Measurements from ENCODE around the gene RNF150.

RNF150 gene

GRCh38 chr4:141117935-141118334, 15.3 kb downstream of the RNF150 start:
- no peak for DNase-seq (ENCODE audit: low read depth, low spot score)
- H3K4me3 ChIP-seq (ENCODE audit: low read length) = no peak overlapping the region
- no peaks in the 10 kb centered on the region for H3K9me3 ChIP-seq (ENCODE audit: control insufficient read depth, insufficient read depth, low read length)
- H3K36me3 ChIP-seq (ENCODE audit: control insufficient read depth, insufficient read depth, low read length) = no peaks in the 10 kb centered on the region
- H3K27me3 ChIP-seq (ENCODE audit: control insufficient read depth, insufficient read depth, low read length) = no peaks in the 10 kb centered on the region
- H3K4me1 ChIP-seq (ENCODE audit: control insufficient read depth, insufficient read depth, low read length) = no peaks in the 10 kb centered on the region
- H3K27ac ChIP-seq (ENCODE audit: low read length) = no peak overlapping the region
- no CpG with 5 or more reads among the region's 1 CpG for WGBS (ENCODE audit: insufficient coverage, insufficient read length)

- no CpG with 5 or more reads among the region's 4 CpGs for WGBS (ENCODE audit: insufficient coverage, insufficient read length)
- no peaks in the 10 kb centered on the region for H3K4me1 ChIP-seq (ENCODE audit: control insufficient read depth, insufficient read depth, low read length)
- no peaks in the 10 kb centered on the region for H3K36me3 ChIP-seq (ENCODE audit: control insufficient read depth, insufficient read depth, low read length)
- H3K4me3 ChIP-seq (ENCODE audit: low read length) = no peak overlapping the region
- H3K27ac ChIP-seq (ENCODE audit: low read length) = no peak overlapping the region
- DNase-seq (ENCODE audit: low read depth, low spot score) = no peak
- no peaks in the 10 kb centered on the region for H3K27me3 ChIP-seq (ENCODE audit: control insufficient read depth, insufficient read depth, low read length)
- no peaks in the 10 kb centered on the region for H3K9me3 ChIP-seq (ENCODE audit: control insufficient read depth, insufficient read depth, low read length)
Measured at GRCh38 chr4:141109983-141110382, 23.3 kb downstream of the RNF150 start.

- no peak overlapping the region for H3K27ac ChIP-seq (ENCODE audit: low read length)
- no peaks in the 10 kb centered on the region for H3K9me3 ChIP-seq (ENCODE audit: control insufficient read depth, insufficient read depth, low read length)
- no peaks in the 10 kb centered on the region for H3K27me3 ChIP-seq (ENCODE audit: control insufficient read depth, insufficient read depth, low read length)
- H3K4me3 ChIP-seq (ENCODE audit: low read length) = no peak overlapping the region
- WGBS (ENCODE audit: insufficient coverage, insufficient read length) = no CpG with 5 or more reads among the region's 3 CpGs
- H3K36me3 ChIP-seq (ENCODE audit: control insufficient read depth, insufficient read depth, low read length) = no peaks in the 10 kb centered on the region
- DNase-seq (ENCODE audit: low read depth, low spot score) = no peak
- no peaks in the 10 kb centered on the region for H3K4me1 ChIP-seq (ENCODE audit: control insufficient read depth, insufficient read depth, low read length)
Measured at GRCh38 chr4:141107927-141108326, 25.3 kb downstream of the RNF150 start.

DNA sequence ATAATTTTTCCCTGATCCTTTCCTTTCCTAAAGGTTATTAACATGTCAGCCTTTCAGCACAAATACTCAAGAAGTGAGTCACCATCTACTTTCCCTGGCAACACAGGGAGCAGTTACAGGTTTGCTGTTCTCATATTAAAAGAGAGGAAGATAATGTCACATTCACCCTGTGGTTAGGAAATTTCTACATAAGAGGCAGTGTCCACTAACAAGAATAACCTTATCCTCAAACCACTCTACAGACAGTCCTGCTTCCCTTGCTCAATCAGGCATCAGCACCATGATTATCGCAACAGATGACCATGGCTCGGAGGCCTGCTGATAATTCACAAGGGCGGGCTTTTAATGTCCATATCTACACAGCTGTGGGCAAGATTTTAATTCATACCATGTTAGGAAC, 30.9 kb downstream of the RNF150 start:
- Histone ChIP-seq H3K9me3 (ENCODE audit: control insufficient read depth, insufficient read depth, low read length) (no peaks in the 10 kb centered on the region), H3K4me3 (ENCODE audit: low read length) (no peak overlapping the region), H3K27ac (ENCODE audit: low read length) (no peak overlapping the region), H3K36me3 (ENCODE audit: control insufficient read depth, insufficient read depth, low read length) (no peaks in the 10 kb centered on the region), H3K27me3 (ENCODE audit: control insufficient read depth, insufficient read depth, low read length) (no peaks in the 10 kb centered on the region), H3K4me1 (ENCODE audit: control insufficient read depth, insufficient read depth, low read length) (no peaks in the 10 kb centered on the region)
- WGBS (ENCODE audit: insufficient coverage, insufficient read length) = no CpG with 5 or more reads among the region's 3 CpGs
- DNase-seq (ENCODE audit: low read depth, low spot score) = no peak

DNA sequence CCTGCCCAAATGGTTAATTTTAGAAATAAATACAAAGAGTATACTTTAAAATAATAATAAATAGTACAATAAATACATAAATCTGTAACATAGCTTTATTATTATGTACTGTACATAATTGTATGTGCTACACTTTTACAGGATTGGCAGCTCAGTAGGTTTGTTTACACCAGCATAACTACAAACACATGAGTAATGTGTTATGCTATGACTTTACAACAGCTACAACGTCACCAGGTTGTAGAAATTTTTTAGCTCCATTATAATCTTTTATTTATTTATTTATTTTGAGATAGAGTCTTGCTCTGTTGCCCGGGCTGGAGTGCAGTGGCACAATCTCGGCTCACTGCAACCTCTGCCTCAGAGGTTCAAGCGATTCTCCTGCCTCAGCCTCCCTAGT, 31.8 kb downstream of the RNF150 start:
- H3K4me1 ChIP-seq (ENCODE audit: control insufficient read depth, insufficient read depth, low read length) = no peaks in the 10 kb centered on the region
- WGBS (ENCODE audit: insufficient coverage, insufficient read length) = no CpG with 5 or more reads among the region's 4 CpGs
- H3K27ac ChIP-seq (ENCODE audit: low read length) = no peak overlapping the region
- DNase-seq (ENCODE audit: low read depth, low spot score) = no peak
- no peak overlapping the region for H3K4me3 ChIP-seq (ENCODE audit: low read length)
- no peaks in the 10 kb centered on the region for H3K36me3 ChIP-seq (ENCODE audit: control insufficient read depth, insufficient read depth, low read length)
- H3K9me3 ChIP-seq (ENCODE audit: control insufficient read depth, insufficient read depth, low read length) = no peaks in the 10 kb centered on the region
- H3K27me3 ChIP-seq (ENCODE audit: control insufficient read depth, insufficient read depth, low read length) = no peaks in the 10 kb centered on the region

GRCh38 chr4:141099326-141099725, 33.9 kb downstream of the RNF150 start:
- Histone ChIP-seq H3K27me3 (ENCODE audit: control insufficient read depth, insufficient read depth, low read length) (no peaks in the 10 kb centered on the region), H3K36me3 (ENCODE audit: control insufficient read depth, insufficient read depth, low read length) (no peaks in the 10 kb centered on the region), H3K9me3 (ENCODE audit: control insufficient read depth, insufficient read depth, low read length) (no peaks in the 10 kb centered on the region), H3K4me3 (ENCODE audit: low read length) (no peak overlapping the region), H3K27ac (ENCODE audit: low read length) (no peak overlapping the region), H3K4me1 (ENCODE audit: control insufficient read depth, insufficient read depth, low read length) (no peaks in the 10 kb centered on the region)
- DNase-seq (ENCODE audit: low read depth, low spot score) = no peak
- WGBS (ENCODE audit: insufficient coverage, insufficient read length) = no CpG with 5 or more reads among the region's 1 CpG

- no peaks in the 10 kb centered on the region for H3K36me3 ChIP-seq (ENCODE audit: control insufficient read depth, insufficient read depth, low read length)
- no peaks in the 10 kb centered on the region for H3K4me1 ChIP-seq (ENCODE audit: control insufficient read depth, insufficient read depth, low read length)
- no peak for DNase-seq (ENCODE audit: low read depth, low spot score)
- H3K27me3 ChIP-seq (ENCODE audit: control insufficient read depth, insufficient read depth, low read length) = no peaks in the 10 kb centered on the region
- H3K27ac ChIP-seq (ENCODE audit: low read length) = no peak overlapping the region
- H3K9me3 ChIP-seq (ENCODE audit: control insufficient read depth, insufficient read depth, low read length) = no peaks in the 10 kb centered on the region
- no CpG with 5 or more reads among the region's 3 CpGs for WGBS (ENCODE audit: insufficient coverage, insufficient read length)
- H3K4me3 ChIP-seq (ENCODE audit: low read length) = no peak overlapping the region
Measured at GRCh38 chr4:141098163-141098562, 35.1 kb downstream of the RNF150 start.

GRCh38 chr4:141090473-141090872, 42.8 kb downstream of the RNF150 start:
- no peaks in the 10 kb centered on the region for H3K36me3 ChIP-seq (ENCODE audit: control insufficient read depth, insufficient read depth, low read length)
- WGBS (ENCODE audit: insufficient coverage, insufficient read length) = no CpG with 5 or more reads among the region's 3 CpGs
- no peak for DNase-seq (ENCODE audit: low read depth, low spot score)

DNA sequence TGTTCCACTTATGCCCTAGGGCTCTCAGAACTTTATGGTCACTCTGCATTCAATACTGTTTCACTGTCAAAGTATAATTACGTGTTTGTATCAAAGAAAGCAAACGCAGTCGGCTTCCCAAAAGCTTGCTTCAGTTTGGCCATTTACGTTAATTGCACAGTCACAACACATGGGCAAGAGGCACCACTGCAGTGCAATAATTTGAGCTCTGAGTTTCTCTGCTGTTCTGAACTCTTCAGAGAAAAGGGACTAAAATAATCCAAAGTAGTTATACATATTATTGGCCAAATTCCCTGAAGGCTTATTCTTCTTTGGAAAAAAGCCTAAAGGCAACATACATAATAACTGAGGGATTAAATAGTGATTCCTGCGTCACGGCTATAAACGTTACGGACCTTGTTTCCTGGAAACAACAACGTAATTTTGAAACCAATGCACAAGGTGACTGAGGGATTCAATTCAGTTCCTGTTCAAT, 51.3 kb downstream of the RNF150 start:
- no peaks in the 10 kb centered on the region for H3K9me3 ChIP-seq (ENCODE audit: control insufficient read depth, insufficient read depth, low read length)
- H3K4me3 ChIP-seq (ENCODE audit: low read length) = no peak overlapping the region
- WGBS (ENCODE audit: insufficient coverage, insufficient read length) = no CpG with 5 or more reads among the region's 9 CpGs
- no peaks in the 10 kb centered on the region for H3K36me3 ChIP-seq (ENCODE audit: control insufficient read depth, insufficient read depth, low read length)
- H3K27me3 ChIP-seq (ENCODE audit: control insufficient read depth, insufficient read depth, low read length) = no peaks in the 10 kb centered on the region
- DNase-seq (ENCODE audit: low read depth, low spot score) = no peak
- no peak overlapping the region for H3K27ac ChIP-seq (ENCODE audit: low read length)
- H3K4me1 ChIP-seq (ENCODE audit: control insufficient read depth, insufficient read depth, low read length) = peaks cover 1% of the 10 kb centered on the region

More at GRCh38 chr4:141090473-141090872, 42.8 kb downstream of the RNF150 start:
- no peak overlapping the region for H3K27ac ChIP-seq (ENCODE audit: low read length)
- H3K4me1 ChIP-seq (ENCODE audit: control insufficient read depth, insufficient read depth, low read length) = no peaks in the 10 kb centered on the region
- no peak overlapping the region for H3K4me3 ChIP-seq (ENCODE audit: low read length)
- H3K27me3 ChIP-seq (ENCODE audit: control insufficient read depth, insufficient read depth, low read length) = no peaks in the 10 kb centered on the region
- no peaks in the 10 kb centered on the region for H3K9me3 ChIP-seq (ENCODE audit: control insufficient read depth, insufficient read depth, low read length)

DNA sequence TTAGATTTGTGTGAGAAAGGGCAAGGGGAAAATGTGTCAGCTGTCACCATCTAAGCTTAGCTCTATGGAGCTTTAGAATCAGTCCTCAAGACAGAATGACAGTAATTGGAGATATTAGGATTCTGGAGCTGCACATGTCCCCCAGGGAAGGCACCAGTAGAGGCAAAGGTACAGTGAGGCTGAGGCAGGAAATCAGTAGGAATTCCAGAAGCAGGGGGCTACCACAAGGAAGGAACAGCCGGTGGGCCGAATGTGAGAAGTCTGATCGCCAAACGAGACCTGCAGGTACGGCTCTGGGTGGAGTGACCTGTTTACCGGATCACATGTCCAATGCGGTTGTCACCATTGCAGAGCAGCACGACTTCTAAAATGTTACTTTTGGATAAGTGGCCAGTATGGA, 52.6 kb downstream of the RNF150 start:
- no CpG with 5 or more reads among the region's 8 CpGs for WGBS (ENCODE audit: insufficient coverage, insufficient read length)
- no peak for DNase-seq (ENCODE audit: low read depth, low spot score)
- Histone ChIP-seq H3K9me3 (ENCODE audit: control insufficient read depth, insufficient read depth, low read length) (no peaks in the 10 kb centered on the region), H3K27ac (ENCODE audit: low read length) (no peak overlapping the region), H3K27me3 (ENCODE audit: control insufficient read depth, insufficient read depth, low read length) (no peaks in the 10 kb centered on the region), H3K4me3 (ENCODE audit: low read length) (no peak overlapping the region), H3K4me1 (ENCODE audit: control insufficient read depth, insufficient read depth, low read length) (peaks cover 1% of the 10 kb centered on the region), H3K36me3 (ENCODE audit: control insufficient read depth, insufficient read depth, low read length) (no peaks in the 10 kb centered on the region)

GRCh38 chr4:141079393-141079930, 53.8 kb downstream of the RNF150 start:
- WGBS (ENCODE audit: insufficient coverage, insufficient read length) = no CpG with 5 or more reads among the region's 3 CpGs
- H3K27ac ChIP-seq (ENCODE audit: low read length) = no peak overlapping the region
- H3K36me3 ChIP-seq (ENCODE audit: control insufficient read depth, insufficient read depth, low read length) = no peaks in the 10 kb centered on the region
- H3K27me3 ChIP-seq (ENCODE audit: control insufficient read depth, insufficient read depth, low read length) = no peaks in the 10 kb centered on the region
- H3K4me1 ChIP-seq (ENCODE audit: control insufficient read depth, insufficient read depth, low read length) = peaks cover 1% of the 10 kb centered on the region
- no peak for DNase-seq (ENCODE audit: low read depth, low spot score)
- H3K9me3 ChIP-seq (ENCODE audit: control insufficient read depth, insufficient read depth, low read length) = no peaks in the 10 kb centered on the region
- H3K4me3 ChIP-seq (ENCODE audit: low read length) = no peak overlapping the region

Data from iPS DF 6.9 (cell line).